K562 (cell line): ENCODE data around the gene EPM2A. TPM values are rescaled to one million over a fixed set of nuclear protein-coding genes. Genes with fewer than 3 reads are reported as not detected.

Experiments used
- ATAC-seq: fragments of 200-7000 bp; cut with Tn5 transposase; 3 replicates; pipeline ENCODE4 v1.9.1; 2020; ENCODE audit warnings: moderate library complexity
- BruUV-seq: library from RNA; stranded (reverse); fragments of 400-500 nt; replicated peaks from 2 replicates; lab custom pipeline; 2021; lab: Mats Ljungman, UMichigan
- CTCF ChIA-PET: fragments of 300-600 bp; formaldehyde crosslinking; extraction: SDS; loops from one replicate; lab custom pipeline; 2021; ENCODE audit warnings: low intra/inter-chr PET ratio; lab: Yijun Ruan, JAX
- POLR2A ChIA-PET: fragments of 300-600, 350-650 bp; sonication (Branson Sonifier 250); formaldehyde crosslinking; extraction: SDS; loops from one replicate; lab custom pipeline; 2021; ENCODE audit warnings: antibody characterized with exemption, inconsistent platforms; lab: Yijun Ruan, JAX
- DNase-seq, 4 experiments: peaks; one replicate each; pipeline versions ENCODE4 v3.0.0 to v3.0.0-alpha.2; 2011 to 2018; ENCODE audit warnings: low spot score in 3 of 4, mixed read lengths in 3 of 4; ENCODE audit errors: extremely low read depth in 1 of 4
- FAIRE-seq: peaks from 2 replicates; lab custom pipeline; 2011; peaks lifted over from hg19 to GRCh38; lab: Jason Lieb, UNC
- H2AFZ ChIP-seq: 2 replicates; pipeline ENCODE4 v1.6.0; 2011; ENCODE audit warnings: low read depth, low read length, control low read depth, inconsistent platforms
- H3K27ac ChIP-seq: fragments of 200-600 bp; 3 replicates; pipeline ENCODE4 v1.8.0; 2011; ENCODE audit warnings: low read depth, mild to moderate bottlenecking, control low read depth, inconsistent platforms, low read length, moderate library complexity, mixed read lengths; ENCODE audit errors: extremely low read depth
- H3K27me3 ChIP-seq, 2 experiments: fragments of 300-600 bp in 1 of 2; 2 replicates in 1 of 2; 3 replicates in 1 of 2; pipeline versions ENCODE4 v1.6.0 to v1.8.0; 2011; ENCODE audit warnings: inconsistent platforms in 2 of 2, low read length in 2 of 2, mild to moderate bottlenecking in 1 of 2, mixed read lengths in 1 of 2, moderate library complexity in 1 of 2; ENCODE audit not compliant: control insufficient read depth in 2 of 2, insufficient read depth in 2 of 2
- H3K36me3 ChIP-seq: fragments of 300-600 bp; 3 replicates; pipeline ENCODE4 v1.8.0; 2011; ENCODE audit warnings: mild to moderate bottlenecking, low read length, inconsistent platforms; ENCODE audit not compliant: control insufficient read depth, insufficient read depth
- H3K4me1 ChIP-seq, 2 experiments: fragments of 200-600 bp in 1 of 2; replicated peaks in 1 of 2; 2 replicates in 1 of 2; 3 replicates in 1 of 2; pipeline versions ENCODE4 v1.5.1 to v1.8.0; 2011; ENCODE audit warnings: inconsistent platforms in 2 of 2, low read length in 2 of 2, mild to moderate bottlenecking in 1 of 2, mixed read lengths in 1 of 2, moderate library complexity in 1 of 2; ENCODE audit not compliant: control insufficient read depth in 2 of 2, insufficient read depth in 2 of 2
- H3K4me2 ChIP-seq: 2 replicates; pipeline ENCODE4 v1.6.1; 2011; ENCODE audit warnings: low read length, control low read depth, inconsistent platforms, mixed read lengths; ENCODE audit not compliant: insufficient read depth
- H3K4me3 ChIP-seq: fragments of 200-600 bp; sonication (generic), shearing (Covaris generic); 2 replicates; pipeline ENCODE4 v1.5.1; 2016; ENCODE audit warnings: control low read depth, inconsistent platforms
- H3K79me2 ChIP-seq: fragments of 200-600 bp; 3 replicates; pipeline ENCODE4 v1.8.0; 2011; ENCODE audit warnings: low read length, inconsistent platforms; ENCODE audit not compliant: control insufficient read depth, insufficient read depth
- H3K9ac ChIP-seq, 2 experiments: 2 replicates each; pipeline versions ENCODE4 v1.6.0 to v1.6.1; 2011; ENCODE audit warnings: low read depth in 2 of 2, low read length in 2 of 2, control low read depth in 1 of 2, inconsistent platforms in 1 of 2, mild to moderate bottlenecking in 1 of 2, mixed read lengths in 1 of 2; ENCODE audit not compliant: insufficient read depth in 1 of 2
- H3K9me1 ChIP-seq: one replicate; pipeline ENCODE4 v1.6.0; 2011; ENCODE audit warnings: inconsistent platforms, mild to moderate bottlenecking, low read length, moderate library complexity; ENCODE audit not compliant: control insufficient read depth, insufficient read depth
- H3K9me3 ChIP-seq: replicated peaks from 2 replicates; pipeline ENCODE4 v1.5.1; 2011; ENCODE audit warnings: low read depth, low read length, inconsistent platforms; ENCODE audit not compliant: control insufficient read depth, insufficient read depth
- H4K20me1 ChIP-seq: replicated peaks from 2 replicates; pipeline ENCODE4 v1.6.1; 2011; ENCODE audit warnings: low read length, inconsistent platforms, mixed read lengths; ENCODE audit not compliant: control insufficient read depth, insufficient read depth
- REST ChIP-seq, 2 experiments: fragments of 450-650 bp; formaldehyde crosslinking in 1 of 2; IDR thresholded peaks; 2 replicates each; pipeline versions ENCODE4 v1.4.0 to v1.6.1; 2014 to 2020; ENCODE audit warnings: mild to moderate bottlenecking in 2 of 2, borderline replicate concordance in 1 of 2, low read depth in 1 of 2
- SMARCA5 ChIP-seq: fragments of 450-650 bp; IDR thresholded peaks from 2 replicates; pipeline ENCODE4 v1.6.1; 2016
- SP2 ChIP-seq: IDR thresholded peaks from 2 replicates; pipeline ENCODE4 v1.6.1; 2011; ENCODE audit warnings: mild to moderate bottlenecking, low read depth, low read length, moderate library complexity; ENCODE audit not compliant: poor library complexity, severe bottlenecking; ENCODE audit errors: extremely low read depth
- ZNF384 ChIP-seq: IDR thresholded peaks from 2 replicates; pipeline ENCODE4 v1.6.1; 2012; ENCODE audit warnings: low read depth, low read length, improper control_type of control experiment
- in situ Hi-C: fragments of 300-500 bp; cut with MboI; formaldehyde crosslinking; loops from 4 replicates; pipeline ENCODE4 v1.15.0; 2018; ENCODE audit warnings: inconsistent platforms, mixed read lengths
- intact Hi-C: fragments of 100-400 bp; cut with micrococcal nuclease; formaldehyde crosslinking; loops from 2 replicates; pipeline ENCODE4 v1.14.2; 2022
- polyA plus RNA-seq, 8 experiments: library from polyadenylated mRNA; depleted of rRNA in 4 of 8; stranded (reverse) in 5 of 8; unstranded in 3 of 8; fragments of >200 nt; fragmentation: Nextera tagmentation in 2 of 8; fragmentation: Illumina TruSeq in 1 of 8; extraction: Ambion mirVana in 2 of 8; extraction: Trizol in 1 of 8; gene quantifications; 2 replicates each; pipeline versions ENCODE4 v1.2.1 to v1.2.3, GENCODE V29; 2011 to 2014; ENCODE audit warnings: inconsistent platforms in 1 of 8, missing spikeins in 1 of 8
- total RNA-seq, 7 experiments: library from RNA; depleted of rRNA in 6 of 7; stranded (reverse); fragments of >200 nt in 6 of 7; fragmentation: Illumina TruSeq in 2 of 7; extraction: Trizol in 2 of 7; gene quantifications; 2 replicates each; pipeline versions ENCODE4 v1.2.1 to v1.2.3, GENCODE V29; 2011 to 2021; ENCODE audit warnings: low replicate concordance in 1 of 7
- TF ChIP-seq, protein P1 (sequence below): fragments of 450-650 bp; IDR thresholded peaks from 2 replicates; pipeline ENCODE4 v1.6.1; 2016

The EPM2A gene
- total and polyA plus RNA-seq, 9 of the 15 experiments (the other 6 are each of a cell fraction or from before 2014, with no cell fraction given): 0.35 to 5.3 (median 2.5) TPM

DNA sequence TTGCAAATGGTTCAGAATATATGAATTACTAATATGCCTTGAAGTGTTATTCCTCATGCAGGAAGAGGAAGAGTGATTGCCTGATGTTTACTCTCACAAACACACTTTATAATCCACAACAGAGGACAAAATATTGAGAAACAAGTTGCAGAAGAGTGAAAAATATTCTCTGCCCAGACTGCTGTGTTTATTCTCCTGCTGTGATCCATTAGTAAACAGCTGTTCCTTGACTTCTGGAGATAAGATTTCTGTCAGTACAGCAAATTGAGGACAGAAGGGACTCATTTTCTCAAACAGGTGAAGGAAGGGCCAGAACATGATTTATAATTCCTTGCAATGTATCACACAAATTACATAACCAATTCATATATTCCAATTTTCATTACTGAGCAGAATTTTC is 148.0 kb downstream of the EPM2A start:
- intact Hi-C loops (no loop called here), in situ Hi-C loops (no loop called here)
- H3K4me1 ChIP-seq: no peaks in the 10 kb centered on the region
- H3K9ac ChIP-seq: no peak overlapping the region
- H3K4me2 ChIP-seq: no peak overlapping the region
- H3K79me2 ChIP-seq: no peaks in the 10 kb centered on the region
- no peak overlapping the region for H2AFZ ChIP-seq
- H3K36me3 ChIP-seq: no peaks in the 10 kb centered on the region
- H3K9me3 ChIP-seq: no peaks in the 10 kb centered on the region; the same call in 1 of the 2 replicates
- FAIRE-seq (no peak), ATAC-seq (no peak)
- POLR2A ChIA-PET: no interaction called here
- H4K20me1 ChIP-seq: no peaks in the 10 kb centered on the region
- no peaks in the 10 kb centered on the region for H3K27me3 ChIP-seq
- CTCF ChIA-PET: no interaction called here
- H3K9me1 ChIP-seq: no peaks in the 10 kb centered on the region
- no TSS peak for BruUV-seq
- no peak overlapping the region for H3K27ac ChIP-seq
- TF ChIP-seq SP2 (no peak), REST (IDR thresholded peaks at IDR 0.05; ENCODE audit: borderline replicate concordance) (no peak), REST (CRISPR knock-in tag; IDR thresholded peaks at IDR 0.05; ENCODE audit: low read depth) (no peak), SMARCA5 (no peak), ZNF384 (no peak)
- TF ChIP-seq, protein P1, sequence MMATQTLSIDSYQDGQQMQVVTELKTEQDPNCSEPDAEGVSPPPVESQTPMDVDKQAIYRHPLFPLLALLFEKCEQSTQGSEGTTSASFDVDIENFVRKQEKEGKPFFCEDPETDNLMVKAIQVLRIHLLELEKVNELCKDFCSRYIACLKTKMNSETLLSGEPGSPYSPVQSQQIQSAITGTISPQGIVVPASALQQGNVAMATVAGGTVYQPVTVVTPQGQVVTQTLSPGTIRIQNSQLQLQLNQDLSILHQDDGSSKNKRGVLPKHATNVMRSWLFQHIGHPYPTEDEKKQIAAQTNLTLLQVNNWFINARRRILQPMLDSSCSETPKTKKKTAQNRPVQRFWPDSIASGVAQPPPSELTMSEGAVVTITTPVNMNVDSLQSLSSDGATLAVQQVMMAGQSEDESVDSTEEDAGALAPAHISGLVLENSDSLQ: no peak
- TF ChIP-seq, all 486 proteins: peak for 0
- no peak overlapping the region for H3K4me3 ChIP-seq
- DNase-seq: no peak
